Measurements from ENCODE around the gene C20orf96.
"Not testable (repeated sequence)": the region's sequence is repeated elsewhere in the genome, so short reads cannot be mapped to it uniquely, and the experiment has no call there.

C20orf96 gene

DNA sequence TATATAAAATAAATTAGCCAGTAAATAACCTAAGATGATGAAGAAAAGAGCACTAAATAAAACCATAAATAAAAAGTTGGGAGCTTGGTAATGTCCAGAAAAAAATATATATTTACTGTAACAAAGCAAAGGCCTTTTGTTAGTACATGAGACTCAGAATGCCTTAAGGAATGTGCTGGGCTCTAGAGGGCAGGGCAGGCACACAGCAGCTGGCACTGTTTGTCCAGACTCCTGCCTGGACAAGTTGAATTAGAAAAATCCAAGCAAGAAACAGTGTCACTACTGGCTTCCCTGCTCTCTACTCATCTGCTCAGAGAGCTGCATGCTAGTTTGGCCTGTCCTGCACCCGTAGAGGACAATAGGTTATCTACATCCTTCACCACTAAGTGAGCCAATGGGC, 54.7 kb downstream of the C20orf96 start:
- peak in 1 of 2 experiments; percentile 52 for DNase-seq

DNA sequence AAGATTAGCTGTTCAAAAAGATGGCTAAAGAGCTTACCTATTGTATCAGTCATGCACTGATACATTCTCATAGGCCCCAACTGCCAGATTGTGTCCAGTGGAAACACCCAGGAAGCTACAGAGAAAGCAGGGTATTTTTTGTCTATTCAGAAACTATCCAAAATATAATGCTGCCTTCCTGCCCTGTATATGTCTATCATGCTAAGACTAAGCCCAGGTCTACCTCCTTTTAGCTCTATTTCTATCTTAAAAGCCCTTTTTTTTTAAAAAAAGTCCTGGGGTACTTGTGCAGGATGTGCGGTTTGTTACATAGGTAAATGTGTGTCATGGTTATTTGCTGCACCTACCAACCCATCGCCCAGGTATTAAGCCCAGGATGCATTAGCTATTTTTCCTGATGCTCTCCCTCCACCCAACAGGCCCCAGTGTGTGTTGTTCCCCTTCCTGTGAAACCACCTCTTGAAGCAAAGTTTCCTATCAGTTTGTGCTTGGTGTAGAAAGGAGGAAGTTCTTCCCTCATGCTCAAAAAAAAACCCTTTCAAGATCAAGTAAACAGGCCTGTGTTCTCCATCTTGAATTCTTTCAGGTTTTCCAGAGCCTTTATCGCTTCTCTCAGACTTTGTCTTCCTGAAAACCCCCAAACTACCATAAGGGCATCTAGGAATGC, 63.0 kb downstream of the C20orf96 start:
- no peak for DNase-seq

DNA sequence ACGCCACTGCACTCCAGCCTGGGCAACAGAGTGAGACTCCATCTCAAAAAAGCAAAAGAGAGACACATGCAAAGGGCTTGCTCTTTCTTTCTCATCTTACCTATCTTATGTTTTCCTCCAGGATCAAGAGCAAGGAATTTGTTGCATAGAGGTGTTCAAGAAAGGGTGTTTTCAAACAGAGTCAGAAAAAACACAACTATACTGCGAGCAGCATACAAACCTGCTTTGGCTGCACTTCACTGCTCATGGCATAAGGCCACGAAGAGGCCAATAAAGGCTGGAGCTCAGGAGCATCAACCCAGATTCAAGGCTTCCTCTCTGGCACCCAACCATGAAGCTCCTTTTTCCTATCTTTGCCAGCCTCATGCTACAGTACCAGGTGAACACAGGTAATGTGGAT, 63.6 kb downstream of the C20orf96 start, which contains the start of gene DEFB129:
TSS of gene DEFB129 (plus strand) at position 301 of the 400 bp plus-strand sequence. CDS start at position 332, 31 bp downstream.
- DNase-seq = no peak

DNA sequence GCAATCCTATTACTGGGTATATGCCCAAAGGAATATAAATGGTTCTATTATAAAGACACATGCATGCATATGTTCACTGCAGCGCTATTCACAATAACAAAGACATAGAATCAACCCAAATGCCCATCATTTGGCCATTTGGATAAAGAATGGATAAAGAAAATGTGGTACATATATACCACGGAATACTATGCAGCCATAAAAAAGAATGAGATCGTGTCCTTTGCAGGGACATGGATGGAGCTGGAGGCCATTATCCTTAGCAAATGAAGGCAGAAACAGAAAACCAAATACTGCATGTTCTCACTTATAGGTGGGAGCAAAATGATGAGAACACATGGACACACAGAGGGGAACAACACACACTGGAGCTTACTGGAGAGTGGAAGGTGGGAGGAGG, 64.7 kb downstream of the C20orf96 start:
- not testable (repeated sequence) for DNase-seq

DNA sequence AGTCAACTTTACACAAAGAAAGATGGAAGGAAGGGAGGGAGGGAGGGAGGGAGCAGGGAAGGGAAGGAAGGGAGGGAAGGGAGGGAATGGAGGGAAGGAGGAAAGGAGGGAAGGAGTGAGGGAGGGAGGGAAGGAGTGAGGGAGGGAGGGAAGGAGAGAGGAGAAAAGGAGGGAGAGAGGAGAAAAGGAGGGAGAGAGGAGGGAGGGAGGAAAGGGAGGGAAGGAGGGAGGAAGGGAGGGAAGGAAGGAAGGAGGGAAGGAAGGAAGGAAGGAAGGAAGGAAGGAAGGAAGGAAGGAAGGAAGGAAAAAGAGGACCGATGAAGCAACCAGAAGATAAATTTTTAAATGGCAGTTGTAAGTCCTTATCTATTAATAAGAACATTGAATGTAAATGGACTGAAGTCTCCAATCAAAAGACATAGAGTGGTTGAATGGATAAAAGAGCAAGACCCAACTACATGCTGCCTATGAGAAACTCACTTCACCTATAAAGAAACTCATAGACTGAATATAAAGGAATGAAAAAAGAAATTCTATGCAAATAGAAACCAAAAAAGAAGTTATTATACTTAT, 69.2 kb downstream of the C20orf96 start:
- no peak for DNase-seq
